ENCODE measurements around the gene LSM4. TPM values are rescaled to one million over a fixed set of nuclear protein-coding genes. Genes with fewer than 3 reads are reported as not detected.

LSM4 gene
- total and polyA plus RNA-seq, 2 donors (not counting 3 experiments of a cell fraction or from before 2014, with no cell fraction given) = 118 to 119 TPM

DNA sequence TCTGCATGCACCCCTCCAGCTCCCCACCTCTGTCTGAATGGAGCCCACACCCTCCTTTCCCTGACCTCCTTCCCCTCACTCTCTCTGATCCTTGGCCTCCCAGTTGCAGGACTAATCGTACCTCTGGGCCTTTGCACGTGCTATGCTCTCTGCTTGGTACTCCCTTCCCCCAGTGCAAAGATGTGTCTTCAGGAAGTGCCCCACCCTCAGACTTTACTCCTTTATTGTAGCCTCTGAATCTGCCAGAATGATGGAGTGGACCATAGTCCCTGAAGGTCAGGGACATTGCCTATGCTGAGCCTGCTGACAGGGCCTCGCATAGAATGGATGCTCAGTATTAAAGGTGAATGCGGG, 40.1 kb downstream of the LSM4 start:
- CTCF ChIA-PET = interaction anchor here (3.6 to 6.2 kb wide), 5 partner anchors 9 to 132 kb away, joined by 64 to 401 read pairs (median 119); partner anchors contain the start of genes LSM4 and SSBP4
- H3K4me1 ChIP-seq (ENCODE audit: control insufficient read depth, extremely low read depth, insufficient read depth, low read length) = peaks cover 19% of the 10 kb centered on the region

GRCh38 chr19:18282021-18282787, 40.7 kb downstream of the LSM4 start:
- peak overlapping the region; percentile 94 for H3K27ac ChIP-seq (ENCODE audit: insufficient read depth, low read depth, low read length)
- peaks cover 5% of the 10 kb centered on the region for H4K20me1 ChIP-seq (replicated peaks; ENCODE audit: control insufficient read depth, extremely low read depth, insufficient read depth, low read length)
- H3K79me2 ChIP-seq (ENCODE audit: control insufficient read depth, insufficient read depth, low read length) = peaks cover 31% of the 10 kb centered on the region
- POLR2A ChIA-PET = interaction anchor here (0.5 to 5.0 kb wide), 27 partner anchors 10 to 147 kb away, joined by 3 to 113 read pairs (median 6); partner anchors contain the start of genes GDF15, LSM4, MPV17L2 and RAB3A
- no peaks in the 10 kb centered on the region for H3K9me3 ChIP-seq (replicated peaks; ENCODE audit: control insufficient read depth, insufficient read depth, low read length)
- H3K9me1 ChIP-seq (replicated peaks; ENCODE audit: control insufficient read depth, extremely low read depth, insufficient read depth, low read length) = no peaks in the 10 kb centered on the region
- peak overlapping the region in 2 of 3 experiments; percentile 36 to 41 for H3K4me3 ChIP-seq (replicated peaks in 1 of 3; ENCODE audit: insufficient read depth in 1 of 3, low read depth in 1 of 3, low read length in 3 of 3)
- peak overlapping the region; percentile 2 for H2AFZ ChIP-seq (ENCODE audit: low read depth, low read length)
- peak; percentile 85 for DNase-seq (ENCODE audit: low read depth, low spot score)
- H3K27me3 ChIP-seq (ENCODE audit: control insufficient read depth in 2 of 2, insufficient read depth in 2 of 2, low read length in 2 of 2) = no peaks in the 10 kb centered on the region
- TSS peak; percentile 89 for BruUV-seq (replicated peaks)
- H3K4me1 ChIP-seq (ENCODE audit: control insufficient read depth, extremely low read depth, insufficient read depth, low read length) = peaks cover 19% of the 10 kb centered on the region
- intact Hi-C loops (cut with micrococcal nuclease) (loop anchor here (1.0 kb wide), 2 partner anchors 10 to 22 kb away; no protein-coding TSS in a partner anchor), dilution Hi-C loops (cut with MboI; ENCODE audit: extremely low pct_ligation_motif_present, low sequenced_read_pairs) (no loop called here)
- CTCF ChIA-PET = interaction anchor here (1.0 to 6.2 kb wide), 12 partner anchors 10 to 132 kb away, joined by 3 to 401 read pairs (median 30); partner anchors contain the start of genes GDF15, LSM4 and SSBP4
- H3K9ac ChIP-seq (replicated peaks; ENCODE audit: extremely low read depth, insufficient read depth, low read length) = peak overlapping the region; percentile 98
- TF ChIP-seq CTCF (IDR thresholded peaks at IDR 0.05; ENCODE audit: extremely low read depth in 1 of 2, insufficient read depth in 1 of 2, low read depth in 1 of 2, low read length in 2 of 2) (peak in 1 of 2 donors; percentile 22), POLR2A (IDR thresholded peaks at IDR 0.05; ENCODE audit: low read depth, low read length) (no peak), MAX (IDR thresholded peaks at IDR 0.05; ENCODE audit: insufficient read depth, insufficient read length) (no peak)
- peak overlapping the region; percentile 65 for H3K4me2 ChIP-seq (ENCODE audit: insufficient read depth, low read length)
- H3K36me3 ChIP-seq (ENCODE audit: control insufficient read depth in 2 of 2, extremely low read depth in 1 of 2, insufficient read depth in 2 of 2, low read length in 2 of 2) = peaks cover 0 to 2% of the 10 kb centered on the region in 2 experiments
- no peak for FAIRE-seq

More for the DNA sequence above, 40.1 kb downstream of the LSM4 start:
- H3K9me3 ChIP-seq (replicated peaks; ENCODE audit: control insufficient read depth, insufficient read depth, low read length) = no peaks in the 10 kb centered on the region
- peak overlapping the region; percentile 65 for H3K4me2 ChIP-seq (ENCODE audit: insufficient read depth, low read length)
- POLR2A ChIA-PET = interaction anchor here (0.7 to 4.4 kb wide), 6 partner anchors 9 to 134 kb away, joined by 4 to 113 read pairs (median 55); partner anchors contain the start of genes GDF15, LSM4 and SSBP4
- FAIRE-seq (no peak), DNase-seq (ENCODE audit: low read depth, low spot score) (no peak)
- intact Hi-C loops (cut with micrococcal nuclease) = loop anchor here (1.0 kb wide), 2 partner anchors 10 to 22 kb away; no protein-coding TSS in a partner anchor
- no peaks in the 10 kb centered on the region for H3K9me1 ChIP-seq (replicated peaks; ENCODE audit: control insufficient read depth, extremely low read depth, insufficient read depth, low read length)
- H4K20me1 ChIP-seq (replicated peaks; ENCODE audit: control insufficient read depth, extremely low read depth, insufficient read depth, low read length) = peaks cover 5% of the 10 kb centered on the region
- dilution Hi-C loops (cut with MboI; ENCODE audit: extremely low pct_ligation_motif_present, low sequenced_read_pairs) = no loop called here
- no peak overlapping the region for H3K4me3 ChIP-seq (replicated peaks in 1 of 3; ENCODE audit: insufficient read depth in 1 of 3, low read depth in 1 of 3, low read length in 3 of 3)
- peak overlapping the region; percentile 98 for H3K9ac ChIP-seq (replicated peaks; ENCODE audit: extremely low read depth, insufficient read depth, low read length)
- BruUV-seq (replicated peaks) = no TSS peak
- TF ChIP-seq FOS (IDR thresholded peaks at IDR 0.05; ENCODE audit: borderline replicate concordance, insufficient read depth, low read length) = no peak
- TF ChIP-seq EZH2 (IDR thresholded peaks at IDR 0.05; ENCODE audit: borderline replicate concordance, low read depth, low read length, severe bottlenecking) = no peak
- no peak for TF ChIP-seq MYC (IDR thresholded peaks at IDR 0.05; ENCODE audit: low read depth, low read length)
- no peak for TF ChIP-seq GATA2 (IDR thresholded peaks at IDR 0.05; ENCODE audit: insufficient read depth, insufficient read length, low read depth, low read length)
- TF ChIP-seq MAX (IDR thresholded peaks at IDR 0.05; ENCODE audit: insufficient read depth, insufficient read length) = no peak
- no peak for TF ChIP-seq POLR2A (IDR thresholded peaks at IDR 0.05; ENCODE audit: low read depth, low read length)
- no peak for TF ChIP-seq POLR2AphosphoS5 (IDR thresholded peaks at IDR 0.05; ENCODE audit: insufficient read depth, low read depth, low read length)
- peaks cover 31% of the 10 kb centered on the region for H3K79me2 ChIP-seq (ENCODE audit: control insufficient read depth, insufficient read depth, low read length)
- no peak overlapping the region for H2AFZ ChIP-seq (ENCODE audit: low read depth, low read length)
- peaks cover 0 to 2% of the 10 kb centered on the region in 2 experiments for H3K36me3 ChIP-seq (ENCODE audit: control insufficient read depth in 2 of 2, extremely low read depth in 1 of 2, insufficient read depth in 2 of 2, low read length in 2 of 2)
- no peaks in the 10 kb centered on the region for H3K27me3 ChIP-seq (ENCODE audit: control insufficient read depth in 2 of 2, insufficient read depth in 2 of 2, low read length in 2 of 2)
- peak overlapping the region; percentile 94 for H3K27ac ChIP-seq (ENCODE audit: insufficient read depth, low read depth, low read length)
